Measurements from ENCODE around the gene RP2.

DNA sequence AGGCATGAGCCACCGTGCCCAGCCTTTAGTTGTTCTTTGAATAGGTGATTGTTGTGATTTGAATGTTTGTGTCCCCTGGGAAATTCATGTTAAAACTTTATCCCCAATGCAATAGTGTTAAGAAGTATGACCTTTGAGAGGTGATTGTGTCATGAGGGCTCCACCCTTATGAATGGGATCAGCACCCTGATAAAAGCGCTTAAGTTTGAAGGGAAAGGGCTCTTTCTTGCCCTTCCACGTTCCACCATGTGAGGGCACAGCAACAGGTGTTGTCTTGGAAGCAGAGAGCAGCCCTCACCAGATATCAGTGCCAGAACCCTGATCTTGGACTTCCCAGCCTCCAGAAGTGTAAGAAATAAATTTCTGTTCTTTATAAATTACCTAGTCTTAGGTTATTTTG, 33.7 kb upstream of the RP2 start:
- TF ChIP-seq POLR2AphosphoS5 (IDR thresholded peaks at IDR 0.05; ENCODE audit: insufficient read depth in 1 of 2, low read depth in 1 of 2) (no peak), POLR2A (IDR thresholded peaks at IDR 0.05) (no peak)
- TF ChIP-seq, protein P1, sequence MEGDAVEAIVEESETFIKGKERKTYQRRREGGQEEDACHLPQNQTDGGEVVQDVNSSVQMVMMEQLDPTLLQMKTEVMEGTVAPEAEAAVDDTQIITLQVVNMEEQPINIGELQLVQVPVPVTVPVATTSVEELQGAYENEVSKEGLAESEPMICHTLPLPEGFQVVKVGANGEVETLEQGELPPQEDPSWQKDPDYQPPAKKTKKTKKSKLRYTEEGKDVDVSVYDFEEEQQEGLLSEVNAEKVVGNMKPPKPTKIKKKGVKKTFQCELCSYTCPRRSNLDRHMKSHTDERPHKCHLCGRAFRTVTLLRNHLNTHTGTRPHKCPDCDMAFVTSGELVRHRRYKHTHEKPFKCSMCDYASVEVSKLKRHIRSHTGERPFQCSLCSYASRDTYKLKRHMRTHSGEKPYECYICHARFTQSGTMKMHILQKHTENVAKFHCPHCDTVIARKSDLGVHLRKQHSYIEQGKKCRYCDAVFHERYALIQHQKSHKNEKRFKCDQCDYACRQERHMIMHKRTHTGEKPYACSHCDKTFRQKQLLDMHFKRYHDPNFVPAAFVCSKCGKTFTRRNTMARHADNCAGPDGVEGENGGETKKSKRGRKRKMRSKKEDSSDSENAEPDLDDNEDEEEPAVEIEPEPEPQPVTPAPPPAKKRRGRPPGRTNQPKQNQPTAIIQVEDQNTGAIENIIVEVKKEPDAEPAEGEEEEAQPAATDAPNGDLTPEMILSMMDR (IDR thresholded peaks at IDR 0.05): no peak
